Measurements from ENCODE around the gene NRXN3.

Gene NRXN3

GRCh38 chr14:79878785-79879184 lies 1708.6 kb downstream of the NRXN3 start:
- peak; percentile 15 for DNase-seq

GRCh38 chr14:79881299-79881698 lies 1711.1 kb downstream of the NRXN3 start:
- no peak for DNase-seq

- no peak for DNase-seq
Observed at GRCh38 chr14:79890527-79890926, 1720.4 kb downstream of the NRXN3 start.

- peak; percentile 46 for DNase-seq
Observed at GRCh38 chr14:79896009-79896408, 1725.8 kb downstream of the NRXN3 start.

- peak; percentile 96 for DNase-seq
Observed at GRCh38 chr14:79899610-79900009, 1729.4 kb downstream of the NRXN3 start.

- DNase-seq, result no peak
Observed at GRCh38 chr14:79904497-79904896, 1734.3 kb downstream of the NRXN3 start.

- DNase-seq, result no peak
Observed at GRCh38 chr14:79906994-79907393, 1736.8 kb downstream of the NRXN3 start.

- DNase-seq, result no peak
Observed at GRCh38 chr14:79910086-79910485, 1739.9 kb downstream of the NRXN3 start.

GRCh38 chr14:79911744-79912143 lies 1741.6 kb downstream of the NRXN3 start:
- no peak for DNase-seq

GRCh38 chr14:79914595-79914994 lies 1744.4 kb downstream of the NRXN3 start:
- no peak for DNase-seq

GRCh38 chr14:79915406-79915805 lies 1745.2 kb downstream of the NRXN3 start:
- peak; percentile 30 for DNase-seq

- DNase-seq, result no peak
Observed at GRCh38 chr14:79916281-79916680, 1746.1 kb downstream of the NRXN3 start.

- DNase-seq, result no peak
Observed at GRCh38 chr14:79916892-79917291, 1746.7 kb downstream of the NRXN3 start.
